ENCODE data around the gene FZD10.

DNA sequence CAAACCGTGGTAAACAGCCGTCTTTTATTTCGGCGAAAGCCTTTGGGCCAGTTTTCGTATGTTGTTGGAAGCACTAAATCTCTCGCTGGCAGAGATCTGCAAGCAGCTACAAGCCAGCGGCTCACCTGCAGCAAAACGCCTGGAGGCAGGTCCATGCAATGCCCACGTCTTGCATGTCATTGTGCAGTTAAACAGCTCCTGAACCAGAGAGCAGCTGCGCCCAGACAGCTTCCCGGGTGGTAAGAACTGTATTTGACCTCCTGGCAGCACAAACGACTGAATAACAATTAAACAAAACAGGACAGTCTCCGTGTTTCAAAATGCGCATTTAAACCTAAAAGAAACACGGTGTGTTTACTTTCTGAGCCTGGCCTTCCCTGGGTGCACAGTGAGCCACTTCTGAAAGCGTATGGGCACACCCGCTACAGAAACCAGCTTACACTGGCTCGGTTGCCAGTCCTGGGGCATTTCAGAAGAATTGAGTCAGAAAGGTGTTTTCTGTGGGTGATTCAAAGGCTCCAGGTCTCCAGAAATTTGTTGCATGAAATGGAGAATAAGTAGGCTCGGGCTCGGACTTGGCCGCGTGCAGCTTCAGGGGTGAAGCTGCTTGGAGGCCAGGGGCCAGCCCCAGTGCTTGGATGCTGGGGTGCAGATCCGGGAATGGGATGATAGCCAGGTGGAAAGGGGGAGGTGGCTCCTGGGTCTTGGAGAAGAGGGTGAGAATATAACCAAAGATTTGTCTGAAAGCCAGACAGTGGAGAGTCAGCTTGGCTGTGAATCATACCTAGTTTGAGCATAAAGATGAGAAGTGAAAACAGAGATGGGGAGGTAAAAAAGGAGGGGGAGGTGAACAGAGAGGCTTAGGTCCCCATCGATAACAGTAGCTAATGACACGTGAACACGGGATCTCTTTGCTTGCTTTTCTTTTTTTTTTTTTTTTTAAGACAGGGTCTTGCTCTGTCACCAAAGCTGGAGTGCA lies 24.9 kb upstream of the FZD10 start:
- TF ChIP-seq, protein P1, sequence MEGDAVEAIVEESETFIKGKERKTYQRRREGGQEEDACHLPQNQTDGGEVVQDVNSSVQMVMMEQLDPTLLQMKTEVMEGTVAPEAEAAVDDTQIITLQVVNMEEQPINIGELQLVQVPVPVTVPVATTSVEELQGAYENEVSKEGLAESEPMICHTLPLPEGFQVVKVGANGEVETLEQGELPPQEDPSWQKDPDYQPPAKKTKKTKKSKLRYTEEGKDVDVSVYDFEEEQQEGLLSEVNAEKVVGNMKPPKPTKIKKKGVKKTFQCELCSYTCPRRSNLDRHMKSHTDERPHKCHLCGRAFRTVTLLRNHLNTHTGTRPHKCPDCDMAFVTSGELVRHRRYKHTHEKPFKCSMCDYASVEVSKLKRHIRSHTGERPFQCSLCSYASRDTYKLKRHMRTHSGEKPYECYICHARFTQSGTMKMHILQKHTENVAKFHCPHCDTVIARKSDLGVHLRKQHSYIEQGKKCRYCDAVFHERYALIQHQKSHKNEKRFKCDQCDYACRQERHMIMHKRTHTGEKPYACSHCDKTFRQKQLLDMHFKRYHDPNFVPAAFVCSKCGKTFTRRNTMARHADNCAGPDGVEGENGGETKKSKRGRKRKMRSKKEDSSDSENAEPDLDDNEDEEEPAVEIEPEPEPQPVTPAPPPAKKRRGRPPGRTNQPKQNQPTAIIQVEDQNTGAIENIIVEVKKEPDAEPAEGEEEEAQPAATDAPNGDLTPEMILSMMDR (conservative IDR thresholded peaks at IDR 0.05): no peak
- TF ChIP-seq EZH2 (IDR thresholded peaks at IDR 0.05; ENCODE audit: low read depth): no peak
